SK-N-SH (cell line): Measurements from ENCODE around the gene MAPK8IP1. TPM values are rescaled to one million over a fixed set of nuclear protein-coding genes. Genes with fewer than 3 reads are reported as not detected.

ENCODE experiments used
- CTCF ChIA-PET: fragments of 300-600, 350-600 bp; formaldehyde crosslinking; extraction: SDS; loops from one replicate; lab custom pipeline; 2021; lab: Yijun Ruan, JAX
- POLR2A ChIA-PET: fragments of 350-600 bp; sonication (Branson Sonifier 250); formaldehyde crosslinking; extraction: SDS; loops from one replicate; lab custom pipeline; 2020; ENCODE audit warnings: antibody characterized with exemption, inconsistent platforms; lab: Yijun Ruan, JAX
- DNase-seq: peaks from one replicate; pipeline ENCODE4 v3.0.0; 2012
- H2AFZ ChIP-seq: fragments of 200-600 bp; sonication (generic); 2 replicates; pipeline ENCODE4 v1.8.1; 2016; ENCODE audit warnings: antibody characterized with exemption, mild to moderate bottlenecking, low read depth
- H3F3A ChIP-seq: fragments of 200-600 bp; sonication (generic); replicated peaks from 2 replicates; pipeline ENCODE3; 2016; ENCODE audit warnings: antibody characterized with exemption, mild to moderate bottlenecking; ENCODE audit not compliant: insufficient read depth
- H3K27ac ChIP-seq, 2 experiments: fragments of 200-500 bp in 1 of 2; fragments of 200-600 bp in 1 of 2; sonication (Bioruptor generic) in 1 of 2; sonication (generic), shearing (Covaris generic) in 1 of 2; 2 replicates each; pipeline versions ENCODE4 v1.5.1 to v1.6.1; 2014 to 2016; ENCODE audit warnings: low read depth in 2 of 2, inconsistent platforms in 1 of 2, low read length in 1 of 2, mild to moderate bottlenecking in 1 of 2, mixed read lengths in 1 of 2
- H3K27me3 ChIP-seq: fragments of 200-600 bp; sonication (generic), shearing (Covaris generic); 2 replicates; pipeline ENCODE4 v1.6.1; 2016; ENCODE audit warnings: mixed run types; ENCODE audit not compliant: insufficient read depth
- H3K36me3 ChIP-seq, 2 experiments: fragments of 200-500 bp in 1 of 2; fragments of 200-600 bp in 1 of 2; sonication (Bioruptor generic) in 1 of 2; sonication (generic) in 1 of 2; replicated peaks in 1 of 2; 2 replicates each; pipeline versions ENCODE3 to v1.5.1; 2014 to 2016; ENCODE audit warnings: low read length in 1 of 2, mild to moderate bottlenecking in 1 of 2; ENCODE audit not compliant: insufficient read depth in 2 of 2, control insufficient read depth in 1 of 2
- H3K4me1 ChIP-seq, 2 experiments: fragments of 200-500 bp in 1 of 2; fragments of 200-600 bp in 1 of 2; sonication (Bioruptor generic) in 1 of 2; sonication (generic), shearing (Covaris generic) in 1 of 2; 2 replicates each; pipeline versions ENCODE4 v1.5.1 to v1.6.1; 2014 to 2016; ENCODE audit warnings: low read depth in 1 of 2, low read length in 1 of 2, mixed run types in 1 of 2; ENCODE audit not compliant: insufficient read depth in 2 of 2, control insufficient read depth in 1 of 2
- H3K4me2 ChIP-seq: fragments of 200-600 bp; sonication (generic), shearing (Covaris generic); 2 replicates; pipeline ENCODE4 v1.6.1; 2017; ENCODE audit warnings: mixed run types
- H3K4me3 ChIP-seq, 2 experiments: fragments of 200-500 bp in 1 of 2; fragments of 200-600 bp in 1 of 2; sonication (Bioruptor generic) in 1 of 2; sonication (generic), shearing (Covaris generic) in 1 of 2; 2 replicates each; pipeline versions ENCODE4 v1.5.1 to v1.8.1; 2014 to 2016; ENCODE audit warnings: low read depth in 2 of 2, inconsistent platforms in 1 of 2, low read length in 1 of 2, mild to moderate bottlenecking in 1 of 2, mixed read lengths in 1 of 2, moderate library complexity in 1 of 2
- H3K79me2 ChIP-seq: fragments of 200-600 bp; sonication (generic); 2 replicates; pipeline ENCODE4 v1.8.1; 2017; ENCODE audit warnings: mild to moderate bottlenecking; ENCODE audit not compliant: insufficient read depth
- H3K9ac ChIP-seq: fragments of 200-600 bp; sonication (generic); 2 replicates; pipeline ENCODE4 v1.6.1; 2017; ENCODE audit warnings: mixed run types
- H3K9me2 ChIP-seq: fragments of 200-600 bp; sonication (generic); 2 replicates; pipeline ENCODE4 v1.6.1; 2017; ENCODE audit warnings: mixed run types
- H3K9me3 ChIP-seq: fragments of 200-600 bp; sonication (generic); 2 replicates; pipeline ENCODE4 v1.6.1; 2017; ENCODE audit warnings: mixed run types, mild to moderate bottlenecking, moderate library complexity
- H4K20me1 ChIP-seq: fragments of 200-600 bp; sonication (generic); 2 replicates; pipeline ENCODE4 v1.6.1; 2017; ENCODE audit warnings: mild to moderate bottlenecking, mixed run types; ENCODE audit not compliant: insufficient read depth
- CHD2 ChIP-seq: fragments of 150-350 bp; IDR thresholded peaks from 2 replicates; pipeline ENCODE4 v1.6.1; 2018; ENCODE audit warnings: low read length; ENCODE audit not compliant: partially characterized antibody
- CTCF ChIP-seq: fragments of 200-600 bp; sonication (generic); IDR thresholded peaks from 2 replicates; pipeline ENCODE4 v1.6.1; 2017; ENCODE audit warnings: antibody characterized with exemption, mild to moderate bottlenecking, moderate library complexity
- EP300 ChIP-seq, 2 experiments: IDR thresholded peaks; 2 replicates each; pipeline versions ENCODE4 v1.4.0 to v1.6.1; 2012; ENCODE audit warnings: borderline replicate concordance in 1 of 2, low read depth in 1 of 2, low read length in 1 of 2
- EZH2phosphoT487 ChIP-seq: fragments of 200-600 bp; sonication (generic); IDR thresholded peaks from 2 replicates; pipeline ENCODE4 v1.6.1; 2017; ENCODE audit warnings: low read depth, mixed run types, mild to moderate bottlenecking, antibody characterized with exemption, moderate library complexity, borderline replicate concordance
- JUND ChIP-seq: IDR thresholded peaks from 2 replicates; pipeline ENCODE4 v1.4.0; 2012
- MAX ChIP-seq: IDR thresholded peaks from 2 replicates; pipeline ENCODE4 v1.4.0; 2012; ENCODE audit warnings: low read depth
- MEF2A ChIP-seq: IDR thresholded peaks from 2 replicates; pipeline ENCODE4 v1.4.0; 2012; ENCODE audit warnings: low read depth, borderline replicate concordance
- MXI1 ChIP-seq: IDR thresholded peaks from 2 replicates; pipeline ENCODE4 v1.6.1; 2012; ENCODE audit warnings: mild to moderate bottlenecking, low read depth, low read length, improper control_type of control experiment
- PBX3 ChIP-seq: IDR thresholded peaks from 2 replicates; pipeline ENCODE4; 2012
- POLR2AphosphoS5 ChIP-seq: IDR thresholded peaks from 2 replicates; pipeline ENCODE4 v1.6.1; 2012; ENCODE audit warnings: low read depth, low read length
- RAD21 ChIP-seq: IDR thresholded peaks from 2 replicates; pipeline ENCODE4 v1.6.1; 2012; ENCODE audit warnings: mild to moderate bottlenecking, low read length
- REST ChIP-seq: IDR thresholded peaks from 2 replicates; pipeline ENCODE4 v1.6.1; 2012; ENCODE audit warnings: mild to moderate bottlenecking, low read depth, low read length, moderate library complexity
- SMC3 ChIP-seq: IDR thresholded peaks from 2 replicates; pipeline ENCODE4 v1.6.1; 2012; ENCODE audit warnings: low read depth, low read length, improper control_type of control experiment
- TAF1 ChIP-seq: IDR thresholded peaks from 2 replicates; pipeline ENCODE4 v1.6.1; 2012; ENCODE audit warnings: low read depth, mild to moderate bottlenecking, low read length, moderate library complexity, borderline replicate concordance
- TCF12 ChIP-seq: IDR thresholded peaks from 2 replicates; pipeline ENCODE4 v1.4.0; 2012
- TEAD4 ChIP-seq: IDR thresholded peaks from 2 replicates; pipeline ENCODE4 v1.4.0; 2012; ENCODE audit warnings: mild to moderate bottlenecking, borderline replicate concordance; ENCODE audit not compliant: insufficient read depth
- USF1 ChIP-seq: IDR thresholded peaks from 2 replicates; pipeline ENCODE4 v1.4.0; 2012; ENCODE audit warnings: low read depth, borderline replicate concordance
- YY1 ChIP-seq: IDR thresholded peaks from 2 replicates; pipeline ENCODE4 v1.4.0; 2012; ENCODE audit warnings: low read depth, mild to moderate bottlenecking
- ZBTB33 ChIP-seq: IDR thresholded peaks from 2 replicates; pipeline ENCODE4 v1.4.0; 2012; ENCODE audit warnings: low read depth, borderline replicate concordance
- WGBS: methylation state at CpG from one replicate; pipeline ENCODE4 v1.1.6; 2017; ENCODE audit warnings: low lambda C conversion rate; 5-methylcytosine and 5-hydroxymethylcytosine counted together
- polyA plus RNA-seq, 3 experiments: library from polyadenylated mRNA; depleted of rRNA; stranded (reverse); fragments of >200 nt; gene quantifications; 2 replicates each; pipeline ENCODE4 v1.2.3, GENCODE V29; 2012

Gene MAPK8IP1
- polyA plus RNA-seq, 1 of the 3 experiments (the other 2 are of a cell fraction): 12.5 TPM

GRCh38 chr11:45918962-45919675 lies 33.7 kb downstream of the MAPK8IP1 start:
- Histone ChIP-seq H3K9me3 (no peaks in the 10 kb centered on the region), H3F3A (peaks cover 4% of the 10 kb centered on the region), H3K79me2 (peaks cover 19% of the 10 kb centered on the region), H4K20me1 (no peaks in the 10 kb centered on the region), H3K9me2 (no peaks in the 10 kb centered on the region), H3K27ac (peak overlapping the region in 1 of 2 experiments; percentile 89; a peak in 1 of 4 replicates), H2AFZ (peak overlapping the region; percentile 95; the same call in 1 of the 2 replicates), H3K9ac (no peak overlapping the region), H3K36me3 (peaks cover 0 to 16% of the 10 kb centered on the region in 2 experiments), H3K4me2 (no peak overlapping the region; the same call in 1 of the 2 replicates), H3K4me3 (peak overlapping the region; percentile 95 to 99; a peak in 3 of 4 replicates), H3K4me1 (peaks cover 7 to 17% of the 10 kb centered on the region in 2 experiments; a peak in 3 of 4 replicates), H3K27me3 (no peaks in the 10 kb centered on the region)
- POLR2A ChIA-PET: interaction anchor here (1.3 to 2.3 kb wide), 2 partner anchors 10 to 33 kb away, joined by 3 to 15 read pairs; no protein-coding TSS in a partner anchor
- DNase-seq: peak; percentile 25
- CTCF ChIA-PET: interaction anchor here (0.5 to 6.2 kb wide), 4 partner anchors 19 to 286 kb away, joined by 3 to 35 read pairs (median 3); no protein-coding TSS in a partner anchor
- WGBS: 70% methylated on average over 7 of the region's 7 CpGs
- TF ChIP-seq ZBTB33: no peak
- no peak for TF ChIP-seq MEF2A
- no peak for TF ChIP-seq EZH2phosphoT487
- no peak for TF ChIP-seq USF1
- no peak for TF ChIP-seq PBX3
- TF ChIP-seq TAF1: no peak
- no peak for TF ChIP-seq TCF12
- no peak for TF ChIP-seq CTCF
- no peak for TF ChIP-seq RAD21
- TF ChIP-seq CHD2: no peak
- TF ChIP-seq TEAD4: no peak
- TF ChIP-seq REST: no peak
- no peak for TF ChIP-seq MAX
- TF ChIP-seq MXI1: no peak
- no peak for TF ChIP-seq EP300 (IDR thresholded peaks at IDR 0.05; ENCODE audit: borderline replicate concordance in 1 of 2, low read depth in 1 of 2, low read length in 1 of 2)
- TF ChIP-seq SMC3: no peak
- TF ChIP-seq POLR2AphosphoS5: no peak
- no peak for TF ChIP-seq JUND
- no peak for TF ChIP-seq YY1
